Prostate gland (tissue), 2 donors: Measurements from ENCODE around the gene NDUFA13.

Experiments
- CTCF ChIP-seq, 4 experiments: fragments of 200-600 bp in 2 of 4; fragments of 450-650 bp in 2 of 4; sonication (generic) in 2 of 4; IDR thresholded peaks; 1 replicate in 3 of 4; 2 replicates in 1 of 4; pipeline ENCODE4 v1.5.1; 2016 to 2019; ENCODE audit warnings: antibody characterized with exemption in 4 of 4, mild to moderate bottlenecking in 2 of 4, moderate library complexity in 2 of 4
- POLR2A ChIP-seq: fragments of 450-650 bp; IDR thresholded peaks from one replicate; pipeline ENCODE4 v1.6.1; 2016; ENCODE audit warnings: antibody characterized with exemption, mild to moderate bottlenecking
- POLR2AphosphoS5 ChIP-seq: sonication (generic); formaldehyde crosslinking; IDR thresholded peaks from one replicate; pipeline ENCODE4 v1.6.1; 2017; ENCODE audit warnings: antibody characterized with exemption

- TF ChIP-seq CTCF (IDR thresholded peaks at IDR 0.05) (no peak), POLR2A (no peak), POLR2AphosphoS5 (no peak)
Observed at GRCh38 chr19:19498255-19498991, 17.6 kb upstream of the NDUFA13 start.
